Measurements from ENCODE around the gene CDADC1.

DNA sequence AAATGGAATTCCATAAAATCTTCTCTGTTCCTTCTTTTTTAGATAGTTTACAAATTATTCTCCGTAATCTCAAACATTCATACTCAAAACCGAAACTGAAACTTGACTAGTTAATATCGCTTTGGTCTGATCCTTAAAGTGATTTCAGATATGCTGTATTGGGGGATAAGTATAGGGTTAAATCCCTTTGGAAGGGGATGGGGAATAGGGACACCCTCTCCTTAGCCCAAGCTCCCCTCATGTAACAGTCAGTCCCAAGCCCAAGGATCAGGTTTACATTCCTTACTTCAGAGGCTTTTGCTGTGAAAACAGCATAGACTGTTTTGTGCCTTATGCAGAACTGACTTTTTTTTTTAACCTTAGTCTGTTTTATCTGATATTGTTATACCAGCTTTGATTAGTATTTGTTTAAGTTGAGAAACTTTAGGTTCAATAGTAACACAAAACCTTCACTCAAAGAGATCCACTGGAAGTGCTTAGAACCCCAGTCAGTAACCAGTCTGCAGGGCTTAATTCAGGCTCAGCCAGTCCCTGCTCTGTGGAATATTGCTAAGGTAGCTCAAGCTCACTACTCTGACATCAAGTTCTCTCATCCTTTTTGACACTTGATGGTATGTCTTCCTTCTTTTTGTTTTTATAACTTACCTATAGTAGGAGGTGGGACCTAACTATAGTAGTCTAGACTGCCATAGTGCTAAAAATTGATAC, 10.5 kb downstream of the CDADC1 start:
- TF ChIP-seq CTCF (IDR thresholded peaks at IDR 0.05; ENCODE audit: extremely low read depth in 1 of 2, insufficient read depth in 1 of 2, low read depth in 1 of 2, low read length in 2 of 2) = no peak
- no peak for TF ChIP-seq POLR2A (IDR thresholded peaks at IDR 0.05; ENCODE audit: low read depth, low read length)
- TF ChIP-seq MAX (IDR thresholded peaks at IDR 0.05; ENCODE audit: insufficient read depth, insufficient read length) = no peak
- TF ChIP-seq EZH2 (IDR thresholded peaks at IDR 0.05; ENCODE audit: borderline replicate concordance, low read depth, low read length, severe bottlenecking) = no peak
- TF ChIP-seq JUN (IDR thresholded peaks at IDR 0.05; ENCODE audit: borderline replicate concordance, insufficient read depth, insufficient read length, low read depth) = no peak
- no peak for TF ChIP-seq GATA2 (IDR thresholded peaks at IDR 0.05; ENCODE audit: insufficient read depth, insufficient read length, low read depth, low read length)
- no peak for TF ChIP-seq POLR2AphosphoS5 (IDR thresholded peaks at IDR 0.05; ENCODE audit: insufficient read depth, low read depth, low read length)
